Gastrocnemius medialis (tissue), 4 donors: ENCODE measurements around the gene PPP2R2B. TPM values are rescaled to one million over a fixed set of nuclear protein-coding genes. Genes with fewer than 3 reads are reported as not detected.

Experiments used
- ATAC-seq, 2 donors: fragments of 150-250 bp; one replicate each; pipeline ENCODE4 v1.9.1; 2016
- DNase-seq, 2 donors: peaks; one replicate each; pipeline ENCODE4 v3.0.0-alpha.2; 2019
- H3K27ac ChIP-seq, 4 donors: fragments of 200-600 bp; sonication (generic); 1 replicate in 1 of 4; 2 replicates in 3 of 4; pipeline ENCODE4 v1.5.1; 2016 to 2018; ENCODE audit warnings: mild to moderate bottlenecking in 2 of 4, moderate library complexity in 1 of 4
- H3K27me3 ChIP-seq, 3 donors: fragments of 200-600 bp; sonication (generic) in 2 of 3; 1 replicate in 1 of 3; 2 replicates in 2 of 3; pipeline versions ENCODE4 v1.5.1 to v1.6.0; 2016 to 2019; ENCODE audit warnings: mild to moderate bottlenecking in 1 of 3, moderate library complexity in 1 of 3
- H3K36me3 ChIP-seq, 2 donors: fragments of 200-600 bp; sonication (generic) in 1 of 2; one replicate each; pipeline ENCODE4 v1.5.1; 2017 to 2018
- H3K4me1 ChIP-seq, 2 donors: fragments of 200-600 bp; sonication (generic) in 1 of 2; one replicate each; pipeline ENCODE4 v1.5.1; 2016 to 2017; ENCODE audit warnings: mild to moderate bottlenecking in 2 of 2
- H3K4me3 ChIP-seq, 4 donors: fragments of 200-600 bp; sonication (generic) in 3 of 4; 1 replicate in 1 of 4; 2 replicates in 3 of 4; pipeline ENCODE4 v1.5.1; 2016 to 2019; ENCODE audit warnings: mild to moderate bottlenecking in 2 of 4
- H3K9me3 ChIP-seq, 3 donors: fragments of 200-600 bp; sonication (generic) in 2 of 3; 1 replicate in 1 of 3; 2 replicates in 2 of 3; pipeline ENCODE4 v1.5.1; 2016 to 2019
- CTCF ChIP-seq, 5 experiments: fragments of 450-650 bp in 3 of 5; fragments of 200-600 bp in 2 of 5; sonication (generic) in 2 of 5; IDR thresholded peaks in 4 of 5; conservative IDR thresholded peaks in 1 of 5; 1 replicate in 4 of 5; 2 replicates in 1 of 5; pipeline ENCODE4 v1.5.1; 2016 to 2019; ENCODE audit warnings: antibody characterized with exemption in 5 of 5, mild to moderate bottlenecking in 3 of 5, moderate library complexity in 3 of 5
- POLR2A ChIP-seq, 2 donors: fragments of 450-650 bp; IDR thresholded peaks; one replicate each; pipeline ENCODE4 v1.6.1; 2017; ENCODE audit warnings: antibody characterized with exemption in 2 of 2, mild to moderate bottlenecking in 2 of 2, moderate library complexity in 2 of 2
- in situ Hi-C, 4 donors: fragments of 200-750 bp; cut with MboI; loops; one replicate each; pipeline versions ENCODE4 v1.15.0 to v1.8.0; 2017; ENCODE audit warnings: low sequenced_read_pairs in 4 of 4
- intact Hi-C: fragments of 100-400 bp; cut with DNase I; formaldehyde crosslinking; loops from one replicate; pipeline ENCODE4 v1.15.1; 2023; ENCODE audit warnings: low total_unique reads
- total RNA-seq, 4 donors: library from RNA; depleted of rRNA; stranded (reverse); fragments of >200 nt; gene quantifications; one replicate each; pipeline versions ENCODE4 v1.1.0 to v1.2.3, GENCODE V29; 2016

PPP2R2B gene
- total RNA-seq, 4 donors from 2014 or later = 0.04 to 0.76 (median 0.19) TPM; not detected in 1

- Histone ChIP-seq H3K27ac (no peak overlapping the region), H3K9me3 (no peaks in the 10 kb centered on the region), H3K4me1 (no peaks in the 10 kb centered on the region), H3K27me3 (no peaks in the 10 kb centered on the region), H3K36me3 (no peaks in the 10 kb centered on the region), H3K4me3 (no peak overlapping the region)
- intact Hi-C loops (no loop called here), in situ Hi-C loops (no loop called here)
- ATAC-seq = no peak
- TF ChIP-seq CTCF (IDR thresholded peaks at IDR 0.05 in 4 of 5, conservative IDR thresholded peaks at IDR 0.05 in 1 of 5) (no peak), POLR2A (IDR thresholded peaks at IDR 0.05) (no peak)
- no peak for DNase-seq
Measured at GRCh38 chr5:146699138-146699537, 179.4 kb downstream of the PPP2R2B start.

GRCh38 chr5:146698651-146699050 is 179.9 kb downstream of the PPP2R2B start:
- intact Hi-C loops (no loop called here), in situ Hi-C loops (no loop called here)
- no peaks in the 10 kb centered on the region for H3K36me3 ChIP-seq
- DNase-seq = no peak
- no peak for ATAC-seq
- no peaks in the 10 kb centered on the region for H3K4me1 ChIP-seq
- no peak overlapping the region for H3K4me3 ChIP-seq
- H3K27ac ChIP-seq = no peak overlapping the region
- no peak for TF ChIP-seq POLR2A (IDR thresholded peaks at IDR 0.05)
- TF ChIP-seq CTCF (IDR thresholded peaks at IDR 0.05 in 4 of 5, conservative IDR thresholded peaks at IDR 0.05 in 1 of 5) = no peak
- H3K27me3 ChIP-seq = no peaks in the 10 kb centered on the region
- no peaks in the 10 kb centered on the region for H3K9me3 ChIP-seq

GRCh38 chr5:146697211-146697610 is 181.3 kb downstream of the PPP2R2B start:
- TF ChIP-seq CTCF (IDR thresholded peaks at IDR 0.05 in 4 of 5, conservative IDR thresholded peaks at IDR 0.05 in 1 of 5) (no peak), POLR2A (IDR thresholded peaks at IDR 0.05) (no peak)

GRCh38 chr5:146695646-146696045 is 182.9 kb downstream of the PPP2R2B start:
- intact Hi-C loops = no loop called here
- no peak for DNase-seq
- in situ Hi-C loops = no loop called here
- ATAC-seq = no peak
- Histone ChIP-seq H3K4me1 (no peaks in the 10 kb centered on the region), H3K9me3 (no peaks in the 10 kb centered on the region), H3K27me3 (no peaks in the 10 kb centered on the region), H3K27ac (no peak overlapping the region), H3K4me3 (no peak overlapping the region), H3K36me3 (no peaks in the 10 kb centered on the region)
- TF ChIP-seq POLR2A (IDR thresholded peaks at IDR 0.05) (no peak), CTCF (IDR thresholded peaks at IDR 0.05 in 4 of 5, conservative IDR thresholded peaks at IDR 0.05 in 1 of 5) (no peak)

More at GRCh38 chr5:146697211-146697610, 181.3 kb downstream of the PPP2R2B start:
- Histone ChIP-seq H3K27me3 (no peaks in the 10 kb centered on the region), H3K36me3 (no peaks in the 10 kb centered on the region), H3K9me3 (no peaks in the 10 kb centered on the region), H3K4me1 (no peaks in the 10 kb centered on the region), H3K4me3 (no peak overlapping the region), H3K27ac (no peak overlapping the region)
- intact Hi-C loops = no loop called here
- in situ Hi-C loops = no loop called here
- no peak for ATAC-seq
- DNase-seq = no peak

GRCh38 chr5:146690880-146691355 is 187.6 kb downstream of the PPP2R2B start:
- no peak for ATAC-seq

More at GRCh38 chr5:146690880-146691355, 187.6 kb downstream of the PPP2R2B start:
- intact Hi-C loops = no loop called here
- H3K4me3 ChIP-seq = no peak overlapping the region
- TF ChIP-seq CTCF (IDR thresholded peaks at IDR 0.05 in 4 of 5, conservative IDR thresholded peaks at IDR 0.05 in 1 of 5) (no peak), POLR2A (IDR thresholded peaks at IDR 0.05) (no peak)
- in situ Hi-C loops = no loop called here
- no peaks in the 10 kb centered on the region for H3K4me1 ChIP-seq
- no peak for DNase-seq
- no peaks in the 10 kb centered on the region for H3K27me3 ChIP-seq
- H3K9me3 ChIP-seq = no peaks in the 10 kb centered on the region
- no peaks in the 10 kb centered on the region for H3K36me3 ChIP-seq
- H3K27ac ChIP-seq = no peak overlapping the region
